H1 (cell line): Measurements from ENCODE around the gene TEX55. TPM values are rescaled to one million over a fixed set of nuclear protein-coding genes. Genes with fewer than 3 reads are reported as not detected.

Experiments
- BCL11A ChIP-seq, 2 experiments: IDR thresholded peaks; one replicate each; pipeline ENCODE4 v1.6.1; 2011; ENCODE audit warnings: low read depth in 2 of 2, low read length in 2 of 2, mild to moderate bottlenecking in 2 of 2
- CBX5 ChIP-seq: fragments of 300-800, 300-1000 bp; sonication (generic); IDR thresholded peaks from 2 replicates; pipeline ENCODE4 v1.7.1; 2016; ENCODE audit warnings: antibody characterized with exemption, low read length, low read depth
- POLR2AphosphoS5 ChIP-seq: IDR thresholded peaks from 2 replicates; pipeline ENCODE4 v1.6.1; 2011; ENCODE audit warnings: low read depth, low read length
- TAF1 ChIP-seq: IDR thresholded peaks from 2 replicates; pipeline ENCODE4 v1.6.1; 2011; ENCODE audit warnings: mild to moderate bottlenecking, low read depth, low read length
- polyA plus RNA-seq, 7 experiments: library from polyadenylated mRNA; depleted of rRNA in 3 of 7; stranded (reverse) in 5 of 7; unstranded in 2 of 7; fragments of >200 nt in 5 of 7; fragments of 200-250 nt in 2 of 7; gene quantifications; 1 replicate in 5 of 7; 2 replicates in 1 of 7; 4 replicates in 1 of 7; pipeline versions ENCODE4 v1.2.1 to v1.2.3, GENCODE V29; 2011 to 2013; ENCODE audit warnings: missing spikeins in 2 of 7, mixed read lengths in 2 of 7
- total RNA-seq: library from RNA; stranded (reverse); fragmentation: NEBNext Ultra II Directional; extraction: Animal tissue kit (Norgen Biotek cat#: 25700); gene quantifications from 2 replicates; pipeline ENCODE4 v1.2.1, GENCODE V29; 2021
- TF ChIP-seq, protein P1 (sequence below): IDR thresholded peaks from 2 replicates; pipeline ENCODE4 v1.6.1; 2011; ENCODE audit warnings: low read length, improper control_type of control experiment

The TEX55 gene
- total and polyA plus RNA-seq, 2 of the 8 experiments (the other 6 are each of a cell fraction or from before 2014, with no cell fraction given) = not detected

DNA sequence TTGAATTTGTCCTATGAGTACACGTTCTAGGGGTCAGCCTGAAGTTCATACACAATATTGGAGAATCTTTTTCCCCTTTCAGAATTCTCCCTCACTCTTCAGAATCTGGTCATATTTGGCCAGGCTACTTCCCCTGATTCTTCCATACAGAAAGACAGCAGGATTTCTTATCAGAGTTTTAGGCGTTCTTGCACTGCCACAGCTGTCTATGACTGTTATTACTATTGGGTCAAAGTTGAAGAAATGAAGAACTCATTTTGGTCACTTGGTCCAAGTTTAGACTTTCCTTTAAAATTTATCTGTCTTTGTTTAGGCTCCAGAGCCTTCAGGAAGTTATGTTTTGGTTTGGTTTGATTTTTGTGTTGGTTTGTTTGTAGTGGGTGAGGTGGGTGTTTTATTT is 12.0 kb downstream of the TEX55 start (continued):
- TF ChIP-seq, protein P1, sequence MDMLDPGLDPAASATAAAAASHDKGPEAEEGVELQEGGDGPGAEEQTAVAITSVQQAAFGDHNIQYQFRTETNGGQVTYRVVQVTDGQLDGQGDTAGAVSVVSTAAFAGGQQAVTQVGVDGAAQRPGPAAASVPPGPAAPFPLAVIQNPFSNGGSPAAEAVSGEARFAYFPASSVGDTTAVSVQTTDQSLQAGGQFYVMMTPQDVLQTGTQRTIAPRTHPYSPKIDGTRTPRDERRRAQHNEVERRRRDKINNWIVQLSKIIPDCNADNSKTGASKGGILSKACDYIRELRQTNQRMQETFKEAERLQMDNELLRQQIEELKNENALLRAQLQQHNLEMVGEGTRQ = no peak
- no peak for TF ChIP-seq CBX5
- no peak for TF ChIP-seq BCL11A (IDR thresholded peaks at IDR 0.05; ENCODE audit: low read depth in 2 of 2, low read length in 2 of 2)
- TF ChIP-seq POLR2AphosphoS5 = no peak
- no peak for TF ChIP-seq TAF1
